Heart left ventricle (tissue), 16 donors: Measurements from ENCODE around the gene LHB. TPM values are rescaled to one million over a fixed set of nuclear protein-coding genes. Genes with fewer than 3 reads are reported as not detected.

Source experiments
- ATAC-seq, 4 donors: fragments of 200-7000 bp; cut with Tn5 transposase; one replicate each; pipeline ENCODE4 v1.9.1; 2020 to 2022; ENCODE audit warnings: moderate library complexity in 4 of 4, mild to moderate bottlenecking in 3 of 4, moderate number of reproducible peaks in 1 of 4
- DNase-seq, 5 donors: peaks; one replicate each; pipeline ENCODE4 v3.0.0-alpha.2; 2020
- H3K27ac ChIP-seq, 12 donors: fragments of 200-600 bp; sonication (generic) in 4 of 12; one replicate each; pipeline versions ENCODE4 v1.5.0 to v1.8.0; 2016 to 2022; ENCODE audit warnings: mild to moderate bottlenecking in 2 of 12
- H3K27me3 ChIP-seq, 9 donors: fragments of 200-600 bp; sonication (generic) in 2 of 9; one replicate each; pipeline versions ENCODE4 v1.5.1 to v1.8.0; 2016 to 2022; ENCODE audit warnings: mild to moderate bottlenecking in 3 of 9
- H3K36me3 ChIP-seq, 9 donors: fragments of 200-600 bp; sonication (generic) in 2 of 9; one replicate each; pipeline versions ENCODE4 v1.5.0 to v1.8.0; 2018 to 2022; ENCODE audit warnings: mild to moderate bottlenecking in 2 of 9
- H3K4me1 ChIP-seq, 12 donors: fragments of 200-600 bp; sonication (generic) in 4 of 12; one replicate each; pipeline versions ENCODE4 v1.5.0 to v1.8.0; 2016 to 2022; ENCODE audit warnings: mild to moderate bottlenecking in 3 of 12
- H3K4me3 ChIP-seq, 12 donors: fragments of 200-600 bp; sonication (generic) in 4 of 12; one replicate each; pipeline versions ENCODE4 v1.5.0 to v1.8.0; 2017 to 2022; ENCODE audit warnings: mild to moderate bottlenecking in 9 of 12, moderate library complexity in 4 of 12
- H3K9me3 ChIP-seq, 12 donors: fragments of 200-600 bp; sonication (generic) in 4 of 12; one replicate each; pipeline versions ENCODE4 v1.5.0 to v1.8.0; 2016 to 2022; ENCODE audit warnings: mild to moderate bottlenecking in 1 of 12
- CTCF ChIP-seq, 12 donors: fragments of 200-600 bp; sonication (generic) in 4 of 12; IDR thresholded peaks; one replicate each; pipeline versions ENCODE4 v1.5.0 to v1.8.0; 2018 to 2022; ENCODE audit warnings: antibody characterized with exemption in 12 of 12, mild to moderate bottlenecking in 5 of 12
- POLR2A ChIP-seq, 2 donors: fragments of 450-650 bp; IDR thresholded peaks; one replicate each; pipeline ENCODE4 v1.6.1; 2017; ENCODE audit warnings: antibody characterized with exemption in 2 of 2, mild to moderate bottlenecking in 2 of 2, moderate library complexity in 2 of 2
- WGBS, 4 donors: extraction: QIAGEN DNeasy Blood & Tissue Kit in 2 of 4; methylation state at CpG; one replicate each; pipeline versions ENCODE4 v1.1.5 to v1.1.7; 2013 to 2018; 5-methylcytosine and 5-hydroxymethylcytosine counted together
- intact Hi-C, 10 donors: fragments of 100-400 bp; cut with DNase I; formaldehyde crosslinking; loops; one replicate each; pipeline versions ENCODE4 v1.11.1 to v1.14.2; 2022
- microRNA-seq, 4 donors: library from miRNA; unstranded; fragments of <30 nt; microRNA quantifications; one replicate each; pipeline versions ENCODE4 to v1.2.0, GENCODE V29; 2017 to 2020
- polyA plus RNA-seq, 2 donors: library from polyadenylated mRNA; stranded (reverse); fragments of 200-250 nt; gene quantifications; one replicate each; pipeline ENCODE4 v1.2.3, GENCODE V29; 2013
- total RNA-seq, 9 donors: library from RNA; depleted of rRNA in 2 of 9; stranded (reverse); fragments of >200 nt in 2 of 9; fragmentation: NEBNext Ultra II Directional in 3 of 9; extraction: Animal tissue kit (Norgen Biotek cat#: 25700) in 3 of 9; gene quantifications; one replicate each; pipeline versions ENCODE4 v1.1.0 to v1.2.4, GENCODE V29; 2016 to 2023
- donor health status: ischemic (EF 13 %, LVEDD 7.1; RV severe dilation, severe dysfunction).
- donor health status: healthy with polysubstance abuse.
- donor health status: DM: no; HTN: yes; CAD: no.
- donor health status: DM: no; HTN: no; CAD: no.
- donor health status: ischemic (EF 25% LVEDD 6.9; RV normal size, moderate dysfunction).
- donor health status: ischemic (EF 25% LVEDD 5.7; RV mildly dilated, moderate dysfunction).
- donor health status: healthy.
- donor health status: DM: yes; HTN: yes; CAD: no.
- donor health status: ischemic (EF 35%, LVEDD 5.7; RV mildly dilated, moderate dysfunction).
- donor health status: nonischemic (EF 11% LVEDD 7.7; RV severe dilation, severe dysfunction).
- donor health status: DM: yes; HTN: yes; CAD: no.
- donor health status: PGD.
- donor health status: ischemic (EF 29% LVEDD 5.4; RV normal size, mild dysfunction).
- donor health status: nonischemic (EF 23%, LVEDD 6.1; RV moderate dilation, normal function).

Gene LHB
- total and polyA plus RNA-seq, 11 donors = not detected

DNA sequence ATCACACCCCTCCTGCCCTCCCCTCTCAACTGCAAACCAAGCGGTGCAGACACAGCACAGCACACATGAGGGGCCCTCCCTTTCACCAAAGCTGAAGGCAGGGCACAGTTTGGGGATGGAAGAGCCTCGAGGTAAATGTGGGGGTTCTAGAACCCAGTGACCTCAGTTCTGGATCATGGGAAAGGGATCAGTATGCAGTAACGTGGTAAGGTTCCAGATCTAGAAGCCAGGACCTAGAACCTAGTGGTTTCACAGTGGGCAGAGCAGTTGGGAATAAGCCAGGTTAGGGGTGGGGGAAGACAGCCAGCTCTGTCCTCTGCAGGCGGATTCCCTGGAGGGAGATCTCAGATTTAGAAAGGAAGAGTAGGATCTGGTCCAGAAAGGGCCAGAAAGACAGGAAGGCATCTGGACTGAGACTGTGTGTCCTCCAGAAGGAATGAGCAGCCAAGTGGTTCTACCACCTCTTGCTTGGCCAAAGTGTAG is 48.7 kb downstream of the LHB start:
- 47 to 57% (median 51%) methylated on average over 4 of the region's 4 CpGs for WGBS, 4 donors
- DNase-seq (no peak), ATAC-seq (no peak)
- H3K27me3 ChIP-seq = no peaks in the 10 kb centered on the region
- H3K27ac ChIP-seq = peak overlapping the region; percentile 1 to 97 (median 52)
- H3K4me1 ChIP-seq = peaks cover 10 to 66% (median 47%) of the 10 kb centered on the region in 12 donors
- intact Hi-C loops = loop anchor here in 6 of 10 donors (5.0 to 10.0 kb wide), 5 partner anchors 63 to 323 kb away; partner anchors contain the start of genes PPP1R15A (in 3 of the 6), NUCB1 (in 2 of the 6) and CA11 (in 1 of the 6)
- peak overlapping the region in 2 of 12 donors; percentile 82 to 90 for H3K4me3 ChIP-seq
- peaks cover 0 to 72% (median 60%) of the 10 kb centered on the region in 9 donors for H3K36me3 ChIP-seq
- no peak for TF ChIP-seq POLR2A (IDR thresholded peaks at IDR 0.05)
- TF ChIP-seq CTCF (IDR thresholded peaks at IDR 0.05) = no peak
- H3K9me3 ChIP-seq = no peaks in the 10 kb centered on the region

DNA sequence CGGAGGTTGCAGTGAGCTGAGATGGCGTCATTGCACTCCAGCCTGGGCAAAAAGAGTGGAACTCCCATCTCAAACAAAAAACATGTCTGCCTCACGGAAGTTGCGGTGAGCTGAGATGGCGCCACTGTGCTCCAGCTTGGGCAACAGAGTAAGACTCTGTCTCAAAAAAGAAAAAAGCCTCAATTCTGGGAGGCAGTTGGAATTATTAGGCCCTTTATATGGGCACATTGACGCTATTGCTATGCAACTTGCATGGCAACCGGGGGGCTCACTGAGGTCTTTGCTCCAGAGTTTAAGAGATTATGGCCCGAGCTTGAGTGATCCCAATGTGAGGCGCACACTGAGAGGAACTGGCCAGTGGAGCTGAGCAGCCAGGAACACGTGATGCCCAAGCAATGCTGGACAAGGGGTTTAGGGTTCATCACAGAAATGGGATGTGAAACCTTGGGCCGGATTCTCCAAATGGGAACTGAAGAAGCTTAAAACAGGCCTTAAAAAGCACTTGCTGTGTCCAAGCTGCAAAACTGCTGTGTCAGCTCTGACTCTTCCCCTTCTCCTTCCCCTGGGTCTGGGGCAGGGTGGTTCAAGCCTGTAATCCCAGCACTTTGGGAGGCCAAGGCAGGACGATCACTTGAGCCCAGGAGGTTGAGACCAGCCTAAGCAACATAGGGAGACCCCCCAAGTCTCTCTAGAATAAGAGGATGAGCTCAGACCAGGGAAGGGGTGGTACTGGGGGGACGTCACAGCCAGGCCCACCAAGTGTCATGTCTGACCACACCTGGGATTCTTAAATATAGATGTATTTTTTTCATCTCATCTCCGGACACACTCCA is 49.3 kb downstream of the LHB start:
- ATAC-seq (peak in 1 of 4 donors; percentile 2), DNase-seq (peak in 3 of 5 donors; percentile 58 to 71 (median 60))
- H3K36me3 ChIP-seq = peaks cover 0 to 65% (median 53%) of the 10 kb centered on the region in 9 donors
- TF ChIP-seq CTCF (IDR thresholded peaks at IDR 0.05) (no peak), POLR2A (IDR thresholded peaks at IDR 0.05) (no peak)
- H3K4me3 ChIP-seq = peak overlapping the region in 9 of 12 donors; percentile 76 to 99 (median 87)
- intact Hi-C loops = loop anchor here in 6 of 10 donors (5.0 to 10.0 kb wide), 5 partner anchors 63 to 323 kb away; partner anchors contain the start of genes PPP1R15A (in 3 of the 6), NUCB1 (in 2 of the 6) and CA11 (in 1 of the 6)
- H3K27ac ChIP-seq = peak overlapping the region; percentile 6 to 97 (median 92)
- peaks cover 10 to 70% (median 48%) of the 10 kb centered on the region in 12 donors for H3K4me1 ChIP-seq
- H3K27me3 ChIP-seq = no peaks in the 10 kb centered on the region
- 79 to 83% (median 80%) methylated on average over 14 of the region's 14 CpGs for WGBS, 4 donors
- no peaks in the 10 kb centered on the region for H3K9me3 ChIP-seq

GRCh38 chr19:48966541-48967345 is 50.1 kb downstream of the LHB start:
- WGBS, 4 donors = 75 to 84% (median 79%) methylated on average over 10 of the region's 10 CpGs
- Histone ChIP-seq H3K36me3 (peaks cover 0 to 57% (median 46%) of the 10 kb centered on the region in 9 donors), H3K4me3 (peak overlapping the region; percentile 61 to 99 (median 88)), H3K27me3 (no peaks in the 10 kb centered on the region), H3K4me1 (peaks cover 10 to 76% (median 51%) of the 10 kb centered on the region in 12 donors), H3K9me3 (no peaks in the 10 kb centered on the region), H3K27ac (peak overlapping the region in 11 of 12 donors; percentile 82 to 97 (median 94))
- DNase-seq (no peak), ATAC-seq (no peak)
- TF ChIP-seq CTCF (IDR thresholded peaks at IDR 0.05) (no peak), POLR2A (IDR thresholded peaks at IDR 0.05) (no peak)
- intact Hi-C loops = loop anchor here in 6 of 10 donors (5.0 to 10.0 kb wide), 5 partner anchors 62 to 322 kb away; partner anchors contain the start of genes PPP1R15A (in 3 of the 6), NUCB1 (in 2 of the 6) and CA11 (in 1 of the 6)

Small RNA genes lying within 50 kb of the gene (microRNA-seq; reads per million reads assigned to microRNA genes)
- 0 to 0.26 (median 0) reads per million in 4 donors for gene MIR6798

Other genes starting within 250 kb of the LHB start
- 100 to 1,000 TPM in 1 of 9 donors, 10 to 100 TPM in 8; 39.8 to 103 (median 61.7) TPM for gene BCAT2, start 206.1 kb downstream of the LHB start, total RNA-seq
- 10 to 100 TPM; 62.5 to 84.7 TPM for gene BCAT2, start 206.1 kb downstream of the LHB start, polyA plus RNA-seq
- gene HSD17B14, start 180.6 kb downstream of the LHB start, total RNA-seq = 1 to 10 TPM in 8 of 9 donors, not detected in 1; 1.2 to 5.4 (median 3.3) TPM
- gene HSD17B14, start 180.6 kb downstream of the LHB start, polyA plus RNA-seq = 1 to 10 TPM; 1.6 to 2.7 TPM
- 10 to 100 TPM in 8 of 9 donors, 1 to 10 TPM in 1; 7.5 to 66.9 (median 24.8) TPM for gene PLEKHA4, start 148.5 kb downstream of the LHB start, total RNA-seq
- 10 to 100 TPM; 28.6 to 32.0 TPM for gene PLEKHA4, start 148.5 kb downstream of the LHB start, polyA plus RNA-seq
- gene PPP1R15A, start 144.7 kb downstream of the LHB start, total RNA-seq = 10 to 100 TPM; 51.7 to 88.2 (median 62.6) TPM
- gene PPP1R15A, start 144.7 kb downstream of the LHB start, polyA plus RNA-seq = 100 to 1,000 TPM in 1 of 2 donors, 10 to 100 TPM in 1; 86.6 to 181 TPM
- gene TULP2, start 118.3 kb downstream of the LHB start, total RNA-seq = 1 to 10 TPM in 1 of 9 donors, under 1 TPM in 5, not detected in 3; 0.21 to 1.1 (median 0.32) TPM
- gene TULP2, start 118.3 kb downstream of the LHB start, polyA plus RNA-seq = under 1 TPM in 1 of 2 donors, not detected in 1; 0.26 TPM
- gene NUCB1, start 116.8 kb downstream of the LHB start, total RNA-seq = 100 to 1,000 TPM; 200 to 428 (median 286) TPM
- 100 to 1,000 TPM; 179 to 384 TPM for gene NUCB1, start 116.8 kb downstream of the LHB start, polyA plus RNA-seq
- gene DHDH, start 83.4 kb downstream of the LHB start, total RNA-seq = under 1 TPM in 1 of 9 donors, not detected in 8; 0.49 TPM
- under 1 TPM in 1 of 2 donors, not detected in 1; 0.15 TPM for gene DHDH, start 83.4 kb downstream of the LHB start, polyA plus RNA-seq
- 10 to 100 TPM; 17.9 to 68.4 (median 23.1) TPM for gene BAX, start 62.2 kb downstream of the LHB start, total RNA-seq
- gene BAX, start 62.2 kb downstream of the LHB start, polyA plus RNA-seq = 10 to 100 TPM; 21.1 to 34.4 TPM
- gene FTL, start 51.8 kb downstream of the LHB start, total RNA-seq = 1,000 to 10,000 TPM in 4 of 9 donors, 100 to 1,000 TPM in 5; 484 to 6,770 (median 857) TPM
- gene FTL, start 51.8 kb downstream of the LHB start, polyA plus RNA-seq = 1,000 to 10,000 TPM in 1 of 2 donors, 100 to 1,000 TPM in 1; 836 to 1,542 TPM
- gene GYS1, start 23.8 kb downstream of the LHB start, total RNA-seq = 100 to 1,000 TPM; 125 to 264 (median 173) TPM
- gene GYS1, start 23.8 kb downstream of the LHB start, polyA plus RNA-seq = 100 to 1,000 TPM; 114 to 154 TPM
- 10 to 100 TPM; 41.4 to 93.9 (median 50.9) TPM for gene RUVBL2, start 23.2 kb downstream of the LHB start, total RNA-seq
- gene RUVBL2, start 23.2 kb downstream of the LHB start, polyA plus RNA-seq = 100 to 1,000 TPM in 1 of 2 donors, 10 to 100 TPM in 1; 68.0 to 109 TPM
- gene CGB3, start 7.2 kb upstream of the LHB start, total RNA-seq = not detected
- gene CGB3, start 7.2 kb upstream of the LHB start, polyA plus RNA-seq = not detected
- gene CGB2, start 14.8 kb upstream of the LHB start, total RNA-seq = not detected
- not detected for gene CGB2, start 14.8 kb upstream of the LHB start, polyA plus RNA-seq
- gene CGB1, start 19.8 kb upstream of the LHB start, total RNA-seq = not detected
- gene CGB1, start 19.8 kb upstream of the LHB start, polyA plus RNA-seq = not detected
- not detected for gene CGB5, start 26.8 kb upstream of the LHB start, total RNA-seq
- gene CGB5, start 26.8 kb upstream of the LHB start, polyA plus RNA-seq = not detected
- not detected for gene CGB8, start 32.0 kb upstream of the LHB start, total RNA-seq
- gene CGB8, start 32.0 kb upstream of the LHB start, polyA plus RNA-seq = not detected
- gene CGB7, start 40.7 kb upstream of the LHB start, total RNA-seq = under 1 TPM in 1 of 9 donors, not detected in 8; 0.27 TPM
- under 1 TPM; 0.08 TPM for gene CGB7, start 40.7 kb upstream of the LHB start, polyA plus RNA-seq
- gene NTF4, start 47.7 kb upstream of the LHB start, total RNA-seq = not detected
- under 1 TPM in 1 of 2 donors, not detected in 1; 0.76 TPM for gene NTF4, start 47.7 kb upstream of the LHB start, polyA plus RNA-seq
- gene KCNA7, start 55.6 kb upstream of the LHB start, total RNA-seq = 1 to 10 TPM in 2 of 9 donors, under 1 TPM in 7; 0.12 to 1.6 (median 0.36) TPM
- gene KCNA7, start 55.6 kb upstream of the LHB start, polyA plus RNA-seq = 1 to 10 TPM in 1 of 2 donors, under 1 TPM in 1; 0.07 to 2.2 TPM
- 100 to 1,000 TPM in 4 of 9 donors, 10 to 100 TPM in 5; 61.6 to 115 (median 92.2) TPM for gene SNRNP70, start 68.4 kb upstream of the LHB start, total RNA-seq
- 100 to 1,000 TPM in 1 of 2 donors, 10 to 100 TPM in 1; 96.6 to 163 TPM for gene SNRNP70, start 68.4 kb upstream of the LHB start, polyA plus RNA-seq
- 10 to 100 TPM; 13.4 to 55.8 (median 22.6) TPM for gene LIN7B, start 97.3 kb upstream of the LHB start, total RNA-seq
- 10 to 100 TPM; 12.6 to 40.5 TPM for gene LIN7B, start 97.3 kb upstream of the LHB start, polyA plus RNA-seq
- 1 to 10 TPM in 6 of 9 donors, under 1 TPM in 3; 0.69 to 3.1 (median 1.3) TPM for gene C19orf73, start 102.1 kb upstream of the LHB start, total RNA-seq
- gene C19orf73, start 102.1 kb upstream of the LHB start, polyA plus RNA-seq = 1 to 10 TPM; 1.4 to 3.8 TPM
- 1 to 10 TPM; 2.7 to 7.7 (median 5.1) TPM for gene PPFIA3, start 102.5 kb upstream of the LHB start, total RNA-seq
- gene PPFIA3, start 102.5 kb upstream of the LHB start, polyA plus RNA-seq = 10 to 100 TPM in 1 of 2 donors, 1 to 10 TPM in 1; 7.4 to 12.8 TPM
- gene HRC, start 138.3 kb upstream of the LHB start, total RNA-seq = 1,000 to 10,000 TPM in 4 of 9 donors, 100 to 1,000 TPM in 5; 544 to 1,953 (median 875) TPM
- gene HRC, start 138.3 kb upstream of the LHB start, polyA plus RNA-seq = 100 to 1,000 TPM; 267 to 867 TPM
- gene TRPM4, start 140.7 kb upstream of the LHB start, total RNA-seq = 10 to 100 TPM; 19.3 to 34.5 (median 25.8) TPM
- gene TRPM4, start 140.7 kb upstream of the LHB start, polyA plus RNA-seq = 10 to 100 TPM; 16.8 to 45.3 TPM